ENCODE measurements around the gene COL4A1. TPM values are rescaled to one million over a fixed set of nuclear protein-coding genes. Genes with fewer than 3 reads are reported as not detected.

Gene COL4A1
- total and polyA plus RNA-seq, 11 donors: 52.6 to 428 (median 184) TPM

DNA sequence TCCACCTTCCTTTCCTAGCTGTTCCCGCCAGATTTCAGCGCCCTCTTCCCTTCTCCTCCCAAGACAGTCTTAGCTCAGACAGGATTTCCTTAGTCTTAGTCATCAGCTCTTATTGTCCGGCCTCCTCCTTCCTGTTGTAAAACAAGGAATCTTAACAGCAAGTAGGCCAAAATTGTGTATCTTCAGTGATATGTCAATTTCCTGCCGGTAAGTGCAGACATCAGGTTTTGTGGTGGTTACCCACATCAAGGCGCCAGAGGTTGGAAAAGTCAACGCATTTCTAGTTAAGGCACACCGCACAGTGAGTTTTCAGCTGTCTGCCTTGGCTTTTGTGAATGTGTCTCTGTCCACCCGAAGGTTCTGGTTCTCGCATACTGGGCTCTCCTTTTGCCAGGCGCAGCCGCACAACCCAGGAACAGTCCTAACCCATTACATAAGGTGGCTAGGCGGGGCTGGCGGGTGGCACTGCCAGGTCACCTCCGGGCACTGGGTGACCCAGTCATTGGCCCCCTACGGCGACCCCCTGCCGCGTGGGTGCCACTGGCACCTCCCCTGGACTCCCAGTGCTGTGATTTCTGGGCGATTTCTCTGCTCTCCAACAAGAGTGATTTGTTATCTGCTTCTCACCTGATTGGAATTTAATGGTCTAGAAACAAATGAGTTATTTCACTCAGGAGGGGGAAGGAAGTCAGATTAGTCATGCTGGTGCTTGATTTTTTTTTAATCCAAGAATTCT, 13.0 kb upstream of the COL4A1 start:
- ATAC-seq (peak in 3 of 4 donors; percentile 5 to 42 (median 32)), DNase-seq (no peak)
- TF ChIP-seq CTCF (IDR thresholded peaks at IDR 0.05) (no peak), POLR2A (IDR thresholded peaks at IDR 0.05) (no peak)

GRCh38 chr13:110319397-110319773, 12.4 kb upstream of the COL4A1 start:
- no peaks in the 10 kb centered on the region for H3K9me3 ChIP-seq
- H3K4me1 ChIP-seq: peaks cover 24 to 100% (median 89%) of the 10 kb centered on the region in 12 donors
- 57 to 72% (median 62%) methylated on average over 4 of the region's 4 CpGs for WGBS, 4 donors
- no peaks in the 10 kb centered on the region for H3K27me3 ChIP-seq
- no peak for TF ChIP-seq POLR2A (IDR thresholded peaks at IDR 0.05)
- TF ChIP-seq CTCF (IDR thresholded peaks at IDR 0.05): no peak
- peaks cover 0 to 20% (median 9%) of the 10 kb centered on the region in 9 donors for H3K36me3 ChIP-seq
- no peak for DNase-seq
- intact Hi-C loops (cut with DNase I): no loop called here
- ATAC-seq: no peak
- H3K27ac ChIP-seq: peak overlapping the region; percentile 11 to 95 (median 70)
- H3K4me3 ChIP-seq: no peak overlapping the region

More for the DNA sequence above, 13.0 kb upstream of the COL4A1 start:
- Histone ChIP-seq H3K4me1 (peaks cover 29 to 100% (median 89%) of the 10 kb centered on the region in 12 donors), H3K27me3 (no peaks in the 10 kb centered on the region), H3K27ac (peak overlapping the region; percentile 11 to 95 (median 70)), H3K4me3 (peak overlapping the region in 6 of 12 donors; percentile 13 to 33 (median 19)), H3K9me3 (no peaks in the 10 kb centered on the region), H3K36me3 (peaks cover 0 to 20% (median 9%) of the 10 kb centered on the region in 9 donors)
- 40 to 54% (median 44%) methylated on average over 15 to 19 of the region's 19 CpGs for WGBS, 4 donors
- intact Hi-C loops (cut with DNase I): loop anchor here in 1 of 10 donors (5.0 kb wide), 1 partner anchor 92 kb away; no protein-coding TSS in a partner anchor

DNA sequence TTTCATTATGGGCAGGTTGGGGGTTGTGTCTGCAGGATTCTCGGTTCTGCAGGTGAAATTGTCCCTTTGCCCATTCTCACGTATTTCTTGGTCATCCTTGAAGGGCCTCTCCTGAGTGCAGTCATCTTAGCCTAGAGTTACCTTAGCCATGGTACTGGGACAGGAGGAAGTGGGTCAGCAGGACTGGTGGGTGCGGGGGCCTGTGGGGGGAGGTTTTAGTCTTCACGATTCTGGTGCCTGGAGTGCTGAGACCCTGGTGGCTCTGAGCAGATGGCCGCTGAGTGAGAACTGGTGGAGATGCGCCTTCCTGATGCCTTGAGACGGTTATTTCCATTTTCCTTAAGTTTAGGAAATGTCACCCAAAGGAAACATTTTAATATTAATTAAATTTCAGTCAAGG, 12.0 kb upstream of the COL4A1 start:
- no peaks in the 10 kb centered on the region for H3K9me3 ChIP-seq
- 69 to 72% (median 69%) methylated on average over 7 of the region's 7 CpGs for WGBS, 4 donors
- peaks cover 0 to 20% (median 9%) of the 10 kb centered on the region in 9 donors for H3K36me3 ChIP-seq
- ATAC-seq (no peak), DNase-seq (no peak)
- peak overlapping the region in 11 of 12 donors; percentile 51 to 95 (median 71) for H3K27ac ChIP-seq
- intact Hi-C loops (cut with DNase I): no loop called here
- no peak overlapping the region for H3K4me3 ChIP-seq
- H3K27me3 ChIP-seq: no peaks in the 10 kb centered on the region
- H3K4me1 ChIP-seq: peaks cover 21 to 100% (median 90%) of the 10 kb centered on the region in 12 donors
- TF ChIP-seq POLR2A (IDR thresholded peaks at IDR 0.05): no peak
- no peak for TF ChIP-seq CTCF (IDR thresholded peaks at IDR 0.05)

DNA sequence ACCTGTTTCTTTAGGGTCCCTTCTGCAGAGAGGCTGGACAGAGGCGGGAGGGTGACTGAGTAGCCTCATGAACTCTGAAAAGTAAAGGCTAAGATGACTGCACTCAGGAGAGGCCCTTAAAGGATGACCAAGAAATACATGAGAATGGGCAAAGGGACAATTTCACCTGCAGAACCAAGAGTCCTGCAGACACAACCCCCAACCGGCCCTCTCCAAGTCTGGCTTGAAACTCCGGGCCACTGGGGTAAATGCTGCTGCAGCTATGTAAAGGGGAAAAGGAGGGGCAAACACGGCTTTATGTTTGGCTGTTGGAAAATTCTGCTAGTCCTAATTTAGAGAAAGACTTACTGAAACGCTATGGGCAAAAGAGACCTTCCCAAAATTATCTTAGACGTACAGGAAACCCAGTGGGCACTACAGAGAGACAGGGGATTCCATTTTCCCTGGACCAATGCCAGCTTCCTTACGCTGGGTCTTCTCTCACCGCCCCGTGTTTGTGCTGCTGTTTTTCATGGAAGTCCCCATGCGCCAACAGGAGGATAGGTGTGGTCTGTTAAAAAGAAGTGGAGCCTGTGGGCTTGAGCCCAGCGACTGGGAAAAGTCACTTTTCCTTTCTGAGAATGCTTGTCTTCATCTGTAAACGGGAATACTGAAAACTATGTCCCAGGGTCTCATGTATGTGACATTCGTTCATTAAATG, 10.7 kb upstream of the COL4A1 start:
- no peak overlapping the region for H3K4me3 ChIP-seq
- TF ChIP-seq POLR2A (IDR thresholded peaks at IDR 0.05): no peak
- no peak for TF ChIP-seq CTCF (IDR thresholded peaks at IDR 0.05)
- no peaks in the 10 kb centered on the region for H3K27me3 ChIP-seq
- ATAC-seq (no peak), DNase-seq (no peak)
- WGBS, 4 donors: 61 to 75% (median 63%) methylated on average over 13 of the region's 13 CpGs
- H3K36me3 ChIP-seq: peaks cover 0 to 26% (median 13%) of the 10 kb centered on the region in 9 donors
- H3K4me1 ChIP-seq: peaks cover 17 to 97% (median 85%) of the 10 kb centered on the region in 12 donors
- H3K27ac ChIP-seq: peak overlapping the region in 5 of 12 donors; percentile 17 to 95 (median 71)
- H3K9me3 ChIP-seq: no peaks in the 10 kb centered on the region
- intact Hi-C loops (cut with DNase I): no loop called here

Data from heart left ventricle (tissue), 16 donors.